Mesendoderm (in vitro differentiated cells): ENCODE results near the gene DPRX.

Source experiments
- DNase-seq: peaks from one replicate; pipeline ENCODE4 v3.0.0; 2013
- H2AK5ac ChIP-seq: 2 replicates; pipeline ENCODE4 v1.6.1; 2013; ENCODE audit warnings: low read length, inconsistent platforms
- H2BK120ac ChIP-seq: 2 replicates; pipeline ENCODE4 v1.6.1; 2013; ENCODE audit warnings: low read depth, mild to moderate bottlenecking, low read length, moderate library complexity, mixed read lengths
- H2BK15ac ChIP-seq: replicated peaks from 2 replicates; pipeline ENCODE4 v1.6.1; 2013; ENCODE audit warnings: low read depth, mild to moderate bottlenecking, moderate library complexity
- H2BK5ac ChIP-seq: 2 replicates; pipeline ENCODE4 v1.6.1; 2013; ENCODE audit warnings: low read length, inconsistent platforms
- H3K18ac ChIP-seq: 2 replicates; pipeline ENCODE4 v1.6.1; 2013; ENCODE audit warnings: mild to moderate bottlenecking, low read length, mixed read lengths
- H3K23ac ChIP-seq: one replicate; pipeline ENCODE4 v1.6.1; 2013; ENCODE audit warnings: low read length
- H3K27ac ChIP-seq: 2 replicates; pipeline ENCODE4 v1.5.1; 2013; ENCODE audit warnings: low read depth, mild to moderate bottlenecking, inconsistent platforms, low read length, moderate library complexity
- H3K27me3 ChIP-seq: 2 replicates; pipeline ENCODE4 v1.6.1; 2013; ENCODE audit warnings: low read length, control low read depth, mild to moderate bottlenecking, inconsistent platforms; ENCODE audit not compliant: insufficient read depth, poor library complexity
- H3K36me3 ChIP-seq: 2 replicates; pipeline ENCODE4 v1.6.1; 2013; ENCODE audit warnings: low read length, inconsistent platforms; ENCODE audit not compliant: control insufficient read depth, insufficient read depth
- H3K4ac ChIP-seq: one replicate; pipeline ENCODE4 v1.6.1; 2013; ENCODE audit warnings: low read depth, mild to moderate bottlenecking, low read length, moderate library complexity
- H3K4me1 ChIP-seq: 2 replicates; pipeline ENCODE4 v1.6.1; 2013; ENCODE audit warnings: low read depth, low read length, inconsistent platforms; ENCODE audit not compliant: control insufficient read depth
- H3K4me2 ChIP-seq: 2 replicates; pipeline ENCODE4 v1.6.1; 2013; ENCODE audit warnings: low read length
- H3K4me3 ChIP-seq: 2 replicates; pipeline ENCODE4 v1.5.1; 2013; ENCODE audit warnings: mild to moderate bottlenecking, low read length
- H3K56ac ChIP-seq: one replicate; pipeline ENCODE4 v1.6.1; 2013; ENCODE audit warnings: low read length
- H3K79me1 ChIP-seq: 2 replicates; pipeline ENCODE4 v1.6.1; 2013; ENCODE audit warnings: low read length, inconsistent platforms
- H3K79me2 ChIP-seq: 2 replicates; pipeline ENCODE4 v1.6.1; 2013; ENCODE audit warnings: mild to moderate bottlenecking, low read length; ENCODE audit not compliant: control insufficient read depth, insufficient read depth
- H3K9ac ChIP-seq: 2 replicates; pipeline ENCODE4 v1.6.1; 2013; ENCODE audit warnings: low read length, inconsistent platforms
- H4K5ac ChIP-seq: one replicate; pipeline ENCODE4 v1.6.1; 2013; ENCODE audit warnings: low read length
- H4K8ac ChIP-seq: one replicate; pipeline ENCODE4 v1.6.1; 2013; ENCODE audit warnings: low read depth, mild to moderate bottlenecking, control low read depth, low read length, moderate library complexity
- WGBS: extraction: QIAGEN DNeasy Blood & Tissue Kit; methylation state at CpG from one replicate; pipeline ENCODE4 v1.1.7; 2013; ENCODE audit warnings: low lambda C conversion rate, missing lambda C conversion rate; ENCODE audit not compliant: insufficient coverage; ENCODE audit errors: extremely low coverage; 5-methylcytosine and 5-hydroxymethylcytosine counted together

Gene DPRX

DNA sequence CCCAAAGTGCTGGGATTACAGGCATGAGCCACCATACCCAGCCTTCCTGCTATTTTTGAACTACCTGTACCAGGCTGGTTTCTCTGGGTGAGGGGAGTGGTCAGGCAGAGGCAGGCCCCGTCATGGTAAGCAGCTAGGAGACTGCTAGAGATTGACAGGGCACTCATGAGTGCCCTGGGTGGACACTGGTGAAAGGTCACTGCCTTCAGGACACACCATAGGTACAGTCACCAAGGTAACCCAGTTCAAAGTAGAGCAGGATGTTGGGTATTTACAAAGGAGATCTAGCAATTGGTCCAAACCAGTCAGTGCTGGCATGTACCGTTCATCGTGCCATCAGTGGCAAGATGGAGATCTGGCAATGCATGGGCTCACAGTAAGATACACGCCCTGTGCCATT is 25.5 kb downstream of the DPRX start:
- Histone ChIP-seq H2BK15ac (no peak overlapping the region), H2BK5ac (no peak overlapping the region), H4K8ac (no peak overlapping the region), H3K56ac (no peak overlapping the region), H3K79me2 (no peaks in the 10 kb centered on the region), H3K79me1 (no peaks in the 10 kb centered on the region), H4K5ac (no peak overlapping the region), H2BK120ac (no peak overlapping the region), H3K4me3 (no peak overlapping the region), H3K4me1 (no peaks in the 10 kb centered on the region), H3K23ac (no peak overlapping the region), H3K18ac (no peak overlapping the region), H3K36me3 (no peaks in the 10 kb centered on the region), H3K4me2 (no peak overlapping the region), H3K4ac (no peak overlapping the region), H3K27me3 (no peaks in the 10 kb centered on the region), H3K9ac (no peak overlapping the region), H2AK5ac (no peak overlapping the region), H3K27ac (no peak overlapping the region)
- DNase-seq = no peak
- WGBS = no CpG with 5 or more reads among the region's 4 CpGs

DNA sequence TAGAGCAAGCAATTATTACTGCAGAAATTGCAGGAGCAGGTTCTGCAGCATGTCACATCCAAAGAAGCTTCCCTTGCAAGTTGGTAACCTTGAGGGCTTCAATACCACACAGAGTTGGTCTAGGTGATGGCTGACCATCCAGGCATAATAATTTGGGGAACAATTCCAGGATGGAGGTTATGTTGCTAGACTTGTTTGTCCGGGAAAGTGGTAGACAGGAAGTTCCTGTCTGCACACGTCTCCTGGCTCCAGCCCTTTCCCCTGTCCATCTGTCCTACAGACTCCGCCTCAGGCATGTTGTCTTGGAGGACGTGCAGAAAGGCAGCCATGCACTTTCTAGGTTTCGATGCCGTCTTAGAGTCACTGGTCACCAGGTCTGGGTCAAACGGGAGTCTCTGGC is 26.0 kb downstream of the DPRX start:
- Histone ChIP-seq H3K4me3 (no peak overlapping the region), H3K23ac (no peak overlapping the region), H3K36me3 (no peaks in the 10 kb centered on the region), H3K79me2 (no peaks in the 10 kb centered on the region), H2BK120ac (no peak overlapping the region), H3K79me1 (no peaks in the 10 kb centered on the region), H2AK5ac (no peak overlapping the region), H3K18ac (no peak overlapping the region), H3K4me2 (no peak overlapping the region), H3K4me1 (no peaks in the 10 kb centered on the region), H4K8ac (no peak overlapping the region), H3K27ac (no peak overlapping the region), H2BK5ac (no peak overlapping the region), H3K56ac (no peak overlapping the region), H3K27me3 (no peaks in the 10 kb centered on the region), H2BK15ac (no peak overlapping the region), H3K9ac (no peak overlapping the region), H4K5ac (no peak overlapping the region), H3K4ac (no peak overlapping the region)
- DNase-seq = no peak
- WGBS = no CpG with 5 or more reads among the region's 7 CpGs

DNA sequence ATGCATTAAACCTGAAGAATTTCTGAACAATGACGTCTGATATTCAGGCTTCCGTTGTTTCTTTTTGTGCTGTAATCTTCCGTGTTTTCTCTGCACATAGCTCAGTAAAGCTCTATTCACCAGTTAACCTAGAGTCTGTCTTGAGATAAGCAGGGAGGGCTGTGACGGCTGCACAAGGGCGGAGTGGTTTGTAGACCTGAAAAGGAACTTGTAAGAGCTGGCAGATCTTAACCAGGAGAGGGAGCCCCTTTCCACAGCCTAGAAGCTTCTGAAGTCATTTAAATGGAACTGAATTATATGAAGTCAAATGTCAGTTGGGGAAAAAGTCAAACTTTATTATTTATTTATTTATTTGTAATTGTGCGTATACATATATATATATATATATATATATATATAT is 27.5 kb downstream of the DPRX start:
- Histone ChIP-seq H4K8ac (no peak overlapping the region), H2AK5ac (no peak overlapping the region)

DNA sequence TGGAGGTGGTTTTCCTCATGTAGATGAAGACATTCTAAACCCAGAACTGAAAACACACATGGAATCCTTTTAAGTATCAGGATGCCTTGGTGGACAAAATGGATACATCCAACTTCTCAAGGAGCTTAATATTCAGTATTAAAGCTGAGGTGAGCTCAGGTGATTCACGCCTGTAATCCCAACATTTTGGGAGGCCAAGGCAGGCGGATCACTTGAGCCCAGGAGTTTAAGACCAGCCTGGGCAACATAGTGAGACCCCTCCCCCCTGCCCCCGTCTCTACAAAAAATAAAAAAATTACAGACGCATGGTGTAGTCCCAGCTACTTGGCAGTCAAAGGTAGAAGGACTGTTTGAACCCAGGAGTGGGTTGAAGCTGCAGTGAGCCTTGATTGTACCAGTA is 28.8 kb downstream of the DPRX start:
- Histone ChIP-seq H3K79me1 (no peaks in the 10 kb centered on the region), H2AK5ac (no peak overlapping the region), H3K9ac (no peak overlapping the region), H3K4me3 (no peak overlapping the region), H3K4me2 (no peak overlapping the region), H3K36me3 (no peaks in the 10 kb centered on the region), H3K56ac (peak overlapping the region; percentile 60), H3K79me2 (no peaks in the 10 kb centered on the region), H3K4me1 (no peaks in the 10 kb centered on the region), H2BK120ac (no peak overlapping the region), H3K4ac (no peak overlapping the region), H3K27me3 (no peaks in the 10 kb centered on the region), H3K23ac (no peak overlapping the region), H3K27ac (no peak overlapping the region), H4K5ac (no peak overlapping the region), H3K18ac (peak overlapping the region; percentile 70), H2BK5ac (no peak overlapping the region), H2BK15ac (no peak overlapping the region), H4K8ac (no peak overlapping the region)
- no CpG with 5 or more reads among the region's 4 CpGs for WGBS
- no peak for DNase-seq

More for the DNA sequence above, 27.5 kb downstream of the DPRX start:
- peak overlapping the region; percentile 65 for H3K56ac ChIP-seq
- DNase-seq = peak; percentile 93
- H3K4me1 ChIP-seq = no peaks in the 10 kb centered on the region
- H3K4ac ChIP-seq = peak overlapping the region; percentile 8
- H4K5ac ChIP-seq = no peak overlapping the region
- no peak overlapping the region for H3K4me2 ChIP-seq
- no peaks in the 10 kb centered on the region for H3K79me1 ChIP-seq
- no peaks in the 10 kb centered on the region for H3K27me3 ChIP-seq
- H3K9ac ChIP-seq = no peak overlapping the region
- H2BK120ac ChIP-seq = peak overlapping the region; percentile 90
- H3K79me2 ChIP-seq = no peaks in the 10 kb centered on the region
- H3K36me3 ChIP-seq = no peaks in the 10 kb centered on the region
- H2BK5ac ChIP-seq = no peak overlapping the region
- H3K18ac ChIP-seq = no peak overlapping the region
- no peak overlapping the region for H3K23ac ChIP-seq
- no CpG with 5 or more reads among the region's 6 CpGs for WGBS
- H3K27ac ChIP-seq = no peak overlapping the region
- H2BK15ac ChIP-seq = peak overlapping the region; percentile 25
- H3K4me3 ChIP-seq = no peak overlapping the region

DNA sequence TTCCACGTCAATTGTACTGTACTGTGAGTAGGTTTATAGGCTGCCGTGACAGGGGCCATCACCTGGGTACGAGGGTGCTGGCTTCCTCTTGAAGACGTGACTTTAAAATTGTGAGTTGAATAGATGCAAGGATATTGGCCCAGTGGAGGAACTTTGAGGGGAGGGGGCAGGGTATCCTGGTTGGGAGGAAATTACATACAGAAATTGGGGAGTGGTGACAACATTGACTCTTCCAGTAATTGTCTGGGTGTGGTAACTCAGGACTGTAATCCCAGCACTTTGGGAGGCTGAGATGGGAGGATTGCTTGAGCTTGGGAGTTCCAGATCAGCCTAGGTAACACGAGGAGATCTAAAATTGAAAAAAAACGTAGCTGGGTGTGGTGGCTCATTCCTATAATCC is 30.4 kb downstream of the DPRX start:
- H3K4me2 ChIP-seq = no peak overlapping the region
- H3K27me3 ChIP-seq = no peaks in the 10 kb centered on the region

DNA sequence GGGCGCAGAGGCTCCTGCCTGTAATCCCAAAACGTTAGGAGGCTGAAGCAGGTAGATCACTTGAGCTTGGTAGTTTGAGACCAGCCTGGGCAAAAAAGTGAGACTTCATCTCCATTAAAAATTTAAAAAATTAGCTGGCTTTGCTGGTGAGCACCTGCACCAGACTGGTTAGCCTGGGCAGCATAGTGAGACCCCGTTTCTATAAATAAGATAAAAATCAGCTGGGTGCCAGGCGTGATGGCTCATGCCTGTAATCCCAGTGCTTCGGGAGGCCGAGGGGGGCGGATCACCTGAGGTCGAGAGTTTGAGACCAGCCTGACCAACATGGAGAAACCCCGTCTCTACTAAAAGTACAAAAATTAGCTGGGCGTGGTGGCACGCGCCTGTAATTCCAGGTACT is 32.4 kb downstream of the DPRX start:
- H3K56ac ChIP-seq = no peak overlapping the region
- H2BK120ac ChIP-seq = no peak overlapping the region
- H3K4ac ChIP-seq = no peak overlapping the region
- no peak overlapping the region for H3K18ac ChIP-seq
- WGBS = no CpG with 5 or more reads among the region's 12 CpGs
- no peak overlapping the region for H4K5ac ChIP-seq
- H3K36me3 ChIP-seq = no peaks in the 10 kb centered on the region
- no peak overlapping the region for H3K9ac ChIP-seq
- H3K79me1 ChIP-seq = no peaks in the 10 kb centered on the region
- no peak overlapping the region for H3K27ac ChIP-seq
- no peak overlapping the region for H2BK15ac ChIP-seq
- H2BK5ac ChIP-seq = no peak overlapping the region
- no peak overlapping the region for H2AK5ac ChIP-seq
- no peak overlapping the region for H3K23ac ChIP-seq
- H3K4me2 ChIP-seq = no peak overlapping the region
- no peak overlapping the region for H4K8ac ChIP-seq
- H3K4me1 ChIP-seq = no peaks in the 10 kb centered on the region
- no peak overlapping the region for H3K4me3 ChIP-seq
- DNase-seq = no peak
- no peaks in the 10 kb centered on the region for H3K79me2 ChIP-seq
- no peaks in the 10 kb centered on the region for H3K27me3 ChIP-seq

More for the DNA sequence above, 30.4 kb downstream of the DPRX start:
- no peak overlapping the region for H2BK120ac ChIP-seq
- H4K8ac ChIP-seq = no peak overlapping the region
- no peak overlapping the region for H4K5ac ChIP-seq
- H2AK5ac ChIP-seq = no peak overlapping the region
- WGBS = no CpG with 5 or more reads among the region's 6 CpGs
- no peak overlapping the region for H3K4me3 ChIP-seq
- H3K56ac ChIP-seq = no peak overlapping the region
- no peaks in the 10 kb centered on the region for H3K36me3 ChIP-seq
- H3K79me2 ChIP-seq = no peaks in the 10 kb centered on the region
- no peak overlapping the region for H3K9ac ChIP-seq
- no peaks in the 10 kb centered on the region for H3K79me1 ChIP-seq
- no peak overlapping the region for H3K27ac ChIP-seq
- H3K23ac ChIP-seq = no peak overlapping the region
- no peak overlapping the region for H2BK5ac ChIP-seq
- H3K4me1 ChIP-seq = no peaks in the 10 kb centered on the region
- no peak for DNase-seq
- no peak overlapping the region for H3K4ac ChIP-seq
- H3K18ac ChIP-seq = no peak overlapping the region
- H2BK15ac ChIP-seq = no peak overlapping the region
